H9 (cell line): ENCODE results near the gene SPDYE6. TPM values are rescaled to one million over a fixed set of nuclear protein-coding genes. Genes with fewer than 3 reads are reported as not detected.
"Not testable (repeated sequence)": the region's sequence is repeated elsewhere in the genome, so short reads cannot be mapped to it uniquely, and the experiment has no call there.

Experiments
- DNase-seq: peaks from one replicate; pipeline ENCODE4 v3.0.0-alpha.2; 2017
- H2AFZ ChIP-seq: one replicate; pipeline ENCODE4 v1.6.1; 2013; ENCODE audit warnings: mild to moderate bottlenecking, low read length, control low read depth, moderate library complexity
- H2AK5ac ChIP-seq: 2 replicates; pipeline ENCODE4 v1.6.1; 2013; ENCODE audit warnings: low read length, control low read depth, mixed read lengths; ENCODE audit not compliant: insufficient read length
- H2BK120ac ChIP-seq: one replicate; pipeline ENCODE4 v1.6.1; 2013; ENCODE audit warnings: low read depth, mild to moderate bottlenecking, low read length, control low read depth, inconsistent platforms; ENCODE audit not compliant: poor library complexity, severe bottlenecking
- H2BK12ac ChIP-seq: 2 replicates; pipeline ENCODE4 v1.6.1; 2013; ENCODE audit warnings: low read length, control low read depth, mixed read lengths, low read depth; ENCODE audit not compliant: insufficient read length
- H2BK15ac ChIP-seq: 2 replicates; pipeline ENCODE4 v1.6.1; 2013; ENCODE audit warnings: low read depth, low read length, control low read depth
- H2BK20ac ChIP-seq: one replicate; pipeline ENCODE4 v1.6.1; 2013; ENCODE audit warnings: low read depth, mild to moderate bottlenecking, low read length, control low read depth, inconsistent platforms; ENCODE audit not compliant: poor library complexity, severe bottlenecking
- H2BK5ac ChIP-seq: 2 replicates; pipeline ENCODE4 v1.6.1; 2013; ENCODE audit warnings: low read length, control low read depth, mixed read lengths; ENCODE audit not compliant: insufficient read length
- H3K14ac ChIP-seq: 2 replicates; pipeline ENCODE4 v1.6.1; 2013; ENCODE audit warnings: low read length, control low read depth; ENCODE audit not compliant: insufficient read depth
- H3K18ac ChIP-seq: 2 replicates; pipeline ENCODE4 v1.6.1; 2013; ENCODE audit warnings: low read depth, mild to moderate bottlenecking, mixed read lengths, low read length, control low read depth; ENCODE audit not compliant: insufficient read length
- H3K23ac ChIP-seq: 2 replicates; pipeline ENCODE4 v1.6.1; 2013; ENCODE audit warnings: low read length, control low read depth, mixed read lengths, low read depth; ENCODE audit not compliant: insufficient read length
- H3K23me2 ChIP-seq: 2 replicates; pipeline ENCODE4 v1.6.1; 2013; ENCODE audit warnings: low read depth, mild to moderate bottlenecking, mixed read lengths, low read length, control low read depth; ENCODE audit not compliant: insufficient read length, poor library complexity, severe bottlenecking
- H3K27ac ChIP-seq: 2 replicates; pipeline ENCODE4 v1.5.1; 2013; ENCODE audit warnings: low read length, control low read depth, mixed read lengths, low read depth; ENCODE audit not compliant: insufficient read length
- H3K27me3 ChIP-seq: 2 replicates; pipeline ENCODE4 v1.6.1; 2013; ENCODE audit warnings: low read length, control low read depth, inconsistent platforms; ENCODE audit not compliant: insufficient read depth
- H3K4ac ChIP-seq: 2 replicates; pipeline ENCODE4 v1.6.1; 2013; ENCODE audit warnings: low read depth, mild to moderate bottlenecking, control low read depth, inconsistent platforms, low read length, moderate library complexity
- H3K4me1 ChIP-seq: 2 replicates; pipeline ENCODE4 v1.6.1; 2013; ENCODE audit warnings: low read length, control low read depth, inconsistent platforms; ENCODE audit not compliant: insufficient read depth
- H3K4me2 ChIP-seq: 2 replicates; pipeline ENCODE4 v1.6.1; 2013; ENCODE audit warnings: low read length, control low read depth, mixed read lengths; ENCODE audit not compliant: insufficient read length, insufficient read depth
- H3K56ac ChIP-seq: 2 replicates; pipeline ENCODE4 v1.6.1; 2013; ENCODE audit warnings: low read depth, mild to moderate bottlenecking, mixed read lengths, low read length, control low read depth; ENCODE audit not compliant: insufficient read length
- H3K79me1 ChIP-seq: 2 replicates; pipeline ENCODE4 v1.6.1; 2013; ENCODE audit warnings: low read depth, mild to moderate bottlenecking, moderate library complexity, low read length, control low read depth, inconsistent platforms; ENCODE audit not compliant: insufficient read depth, poor library complexity, severe bottlenecking
- H3K79me2 ChIP-seq: 2 replicates; pipeline ENCODE4 v1.6.1; 2013; ENCODE audit warnings: low read length, control low read depth, inconsistent platforms; ENCODE audit not compliant: insufficient read depth
- H3K9ac ChIP-seq: 2 replicates; pipeline ENCODE4 v1.6.1; 2013; ENCODE audit warnings: low read length, control low read depth, mixed read lengths; ENCODE audit not compliant: insufficient read length; ENCODE audit errors: extremely low read depth
- H3K9me3 ChIP-seq: one replicate; pipeline ENCODE4 v1.6.1; 2013; ENCODE audit warnings: low read depth, low read length, inconsistent platforms; ENCODE audit not compliant: control insufficient read depth
- H3T11ph ChIP-seq: one replicate; pipeline ENCODE4 v1.6.1; 2013; ENCODE audit warnings: mild to moderate bottlenecking, low read length, control low read depth, inconsistent platforms
- H4K20me1 ChIP-seq: one replicate; pipeline ENCODE4 v1.6.1; 2013; ENCODE audit not compliant: control insufficient read depth, insufficient read length, insufficient read depth
- H4K5ac ChIP-seq: 2 replicates; pipeline ENCODE4 v1.6.1; 2013; ENCODE audit warnings: low read depth, mild to moderate bottlenecking, mixed read lengths, low read length, control low read depth; ENCODE audit not compliant: insufficient read length
- H4K8ac ChIP-seq: replicated peaks from 2 replicates; pipeline ENCODE4 v1.6.1; 2013; ENCODE audit warnings: low read length, control low read depth, mixed read lengths, low read depth; ENCODE audit not compliant: insufficient read length
- H4K91ac ChIP-seq: 2 replicates; pipeline ENCODE4 v1.6.1; 2013; ENCODE audit warnings: low read depth, mild to moderate bottlenecking, moderate library complexity, mixed read lengths, low read length, control low read depth; ENCODE audit not compliant: insufficient read length
- H3K27ac Mint-ChIP-seq, 3 experiments: 2 replicates in 2 of 3; 3 replicates in 1 of 3; pipeline ENCODE4 v1.8.0; 2020 to 2021; ENCODE audit warnings: mixed read lengths in 3 of 3, mild to moderate bottlenecking in 1 of 3, moderate library complexity in 1 of 3
- H3K27me3 Mint-ChIP-seq: 2 replicates; pipeline ENCODE4 v1.8.0; 2021; ENCODE audit warnings: low read depth, mild to moderate bottlenecking, moderate library complexity, mixed read lengths
- H3K36me3 Mint-ChIP-seq, 3 experiments: 2 replicates in 2 of 3; 3 replicates in 1 of 3; pipeline ENCODE4 v1.8.0; 2020 to 2021; ENCODE audit warnings: low read depth in 3 of 3, mixed read lengths in 3 of 3; ENCODE audit not compliant: insufficient read depth in 1 of 3
- H3K4me1 Mint-ChIP-seq, 2 experiments: 2 replicates each; pipeline ENCODE4 v1.8.0; 2020; ENCODE audit warnings: mixed read lengths in 2 of 2
- H3K4me3 Mint-ChIP-seq, 2 experiments: 2 replicates in 1 of 2; 3 replicates in 1 of 2; pipeline ENCODE4 v1.8.0; 2020 to 2021; ENCODE audit warnings: mild to moderate bottlenecking in 2 of 2, mixed read lengths in 2 of 2, moderate library complexity in 1 of 2
- H3K9me3 Mint-ChIP-seq, 2 experiments: 2 replicates in 1 of 2; 3 replicates in 1 of 2; pipeline ENCODE4 v1.8.0; 2020; ENCODE audit warnings: mild to moderate bottlenecking in 2 of 2, mixed read lengths in 2 of 2, moderate library complexity in 1 of 2
- CTCF ChIP-seq: fragments of 200-600 bp; sonication (generic); conservative IDR thresholded peaks from 3 replicates; pipeline ENCODE4 v1.8.0; 2021; ENCODE audit warnings: antibody characterized with exemption, mild to moderate bottlenecking
- WGBS: extraction: QIAGEN DNeasy Blood & Tissue Kit; methylation state at CpG from one replicate; pipeline ENCODE4 v1.1.7; 2013; ENCODE audit warnings: missing lambda C conversion rate, low lambda C conversion rate, mixed read lengths; ENCODE audit not compliant: insufficient read length; ENCODE audit errors: extremely low coverage; 5-methylcytosine and 5-hydroxymethylcytosine counted together
- total RNA-seq: library from RNA; stranded (reverse); gene quantifications from 2 replicates; pipeline ENCODE4 v1.2.1, GENCODE V29; 2021

SPDYE6 gene
- total RNA-seq, 1 experiment from 2014 or later: not detected

- no peak overlapping the region for H2BK5ac ChIP-seq
- no peak overlapping the region for H4K5ac ChIP-seq
- no peak overlapping the region for H3K14ac ChIP-seq
- WGBS: no CpG with 5 or more reads among the region's 6 CpGs
- no peak overlapping the region for H4K8ac ChIP-seq
- no peaks in the 10 kb centered on the region for H3K23me2 ChIP-seq
- peak overlapping the region in 2 of 3 experiments; percentile 16 to 68; a peak in 2 of 7 replicates for H3K27ac Mint-ChIP-seq
- H2AK5ac ChIP-seq: no peak overlapping the region
- H3T11ph ChIP-seq: no peak overlapping the region
- no peaks in the 10 kb centered on the region for H3K27me3 ChIP-seq
- no peak overlapping the region for H4K91ac ChIP-seq
- H3K4ac ChIP-seq: no peak overlapping the region
- no peak overlapping the region for H2BK12ac ChIP-seq
- no peak for TF ChIP-seq CTCF
- H3K9ac ChIP-seq: no peak overlapping the region
- H3K4me1 Mint-ChIP-seq: peaks cover 0 to 3% of the 10 kb centered on the region in 2 experiments; a peak in 1 of 4 replicates
- H2BK20ac ChIP-seq: no peak overlapping the region
- H3K79me2 ChIP-seq: no peaks in the 10 kb centered on the region
- H3K18ac ChIP-seq: no peak overlapping the region
- no peak for DNase-seq
- no peak overlapping the region for H3K4me2 ChIP-seq
- no peak overlapping the region for H3K23ac ChIP-seq
- H2BK120ac ChIP-seq: no peak overlapping the region
- no peak overlapping the region for H2AFZ ChIP-seq
- no peak overlapping the region for H3K27ac ChIP-seq
- no peaks in the 10 kb centered on the region for H3K79me1 ChIP-seq
- H3K27me3 Mint-ChIP-seq: no peaks in the 10 kb centered on the region
- no peak overlapping the region for H2BK15ac ChIP-seq
- H3K56ac ChIP-seq: no peak overlapping the region
- no peak overlapping the region; a peak in 1 of 5 replicates for H3K4me3 Mint-ChIP-seq
- H4K20me1 ChIP-seq: no peaks in the 10 kb centered on the region
- no peaks in the 10 kb centered on the region for H3K4me1 ChIP-seq
- H3K9me3 ChIP-seq: no peaks in the 10 kb centered on the region
- H3K36me3 Mint-ChIP-seq: peaks cover 11 to 41% (median 30%) of the 10 kb centered on the region in 3 experiments; a peak in 6 of 7 replicates
- no peaks in the 10 kb centered on the region for H3K9me3 Mint-ChIP-seq
Measured at GRCh38 chr7:102387064-102387463, 30.8 kb upstream of the SPDYE6 start.

GRCh38 chr7:102381696-102382425, 25.6 kb upstream of the SPDYE6 start:
- H3K4me3 Mint-ChIP-seq: not testable (repeated sequence)

More at GRCh38 chr7:102381696-102382425, 25.6 kb upstream of the SPDYE6 start:
- H3K27ac ChIP-seq, H3K23me2 ChIP-seq, H2BK15ac ChIP-seq, H2AFZ ChIP-seq, H3K27me3 ChIP-seq, H3K4me1 ChIP-seq, H3K4me2 ChIP-seq, H3K4ac ChIP-seq, H3K79me1 ChIP-seq, H3K9me3 ChIP-seq, H3K14ac ChIP-seq, H4K20me1 ChIP-seq, H2BK20ac ChIP-seq, H2AK5ac ChIP-seq, H4K8ac ChIP-seq, H4K91ac ChIP-seq, H2BK120ac ChIP-seq, H3T11ph ChIP-seq, H3K56ac ChIP-seq, H2BK5ac ChIP-seq, H3K18ac ChIP-seq, H3K9me3 Mint-ChIP-seq, DNase-seq, H2BK12ac ChIP-seq, H3K9ac ChIP-seq, H3K79me2 ChIP-seq, H4K5ac ChIP-seq, H3K23ac ChIP-seq, H3K27me3 Mint-ChIP-seq: not testable (repeated sequence)
- peak overlapping the region in 2 of 3 experiments; percentile 37 to 90; a peak in 2 of 7 replicates for H3K27ac Mint-ChIP-seq
- WGBS: no CpG with 5 or more reads among the region's 7 CpGs
- H3K4me1 Mint-ChIP-seq: peaks cover 18 to 21% of the 10 kb centered on the region in 2 experiments
- H3K36me3 Mint-ChIP-seq: peaks cover 29 to 71% (median 57%) of the 10 kb centered on the region in 3 experiments
